A549 (cell line): ENCODE measurements around the gene SZT2. TPM values are rescaled to one million over a fixed set of nuclear protein-coding genes. Genes with fewer than 3 reads are reported as not detected.

Experiments
- ATAC-seq, 2 experiments: fragments of 200-7000 bp in 1 of 2; fragments of >200 bp in 1 of 2; cut with Nextera tagmentation in 1 of 2; cut with Tn5 transposase in 1 of 2; 3 replicates each; pipeline versions ENCODE4 v1.8.0 to v1.9.1; 2018 to 2020; ENCODE audit warnings: mild to moderate bottlenecking in 1 of 2, moderate library complexity in 1 of 2
- CTCF ChIA-PET: fragments of 300-600 bp; sonication (Branson Sonifier 250); formaldehyde crosslinking; extraction: SDS; loops from one replicate; lab custom pipeline; 2021; ENCODE audit warnings: antibody characterized with exemption, inconsistent platforms; lab: Yijun Ruan, JAX
- POLR2A ChIA-PET: fragments of 350-600 bp; formaldehyde crosslinking; extraction: SDS; loops from one replicate; lab custom pipeline; 2021; ENCODE audit warnings: antibody characterized with exemption, inconsistent platforms; lab: Yijun Ruan, JAX
- DNase-seq, 2 experiments: peaks; one replicate each; pipeline versions ENCODE4 v3.0.0 to v3.0.0-alpha.2; 2011 to 2016; ENCODE audit warnings: low read depth in 1 of 2, low spot score in 1 of 2
- FAIRE-seq: peaks from 2 replicates; lab custom pipeline; 2011; peaks lifted over from hg19 to GRCh38; lab: Jason Lieb, UNC
- H3K27ac ChIP-seq, 2 experiments: fragments of >200 bp; sonication (Bioruptor Twin); formaldehyde crosslinking; 3 replicates each; pipeline ENCODE4 v1.5.1; 2016 to 2017
- H3K4me1 ChIP-seq: fragments of >200 bp; sonication (Bioruptor Twin); formaldehyde crosslinking; 3 replicates; pipeline ENCODE4 v1.6.1; 2016
- H3K4me2 ChIP-seq: fragments of >200 bp; sonication (Bioruptor Twin); formaldehyde crosslinking; 3 replicates; pipeline ENCODE4 v1.6.1; 2016
- H3K4me3 ChIP-seq: fragments of >200 bp; sonication (Bioruptor Twin); formaldehyde crosslinking; 3 replicates; pipeline ENCODE4 v1.5.1; 2016
- H3K9me3 ChIP-seq: fragments of >200 bp; sonication (Bioruptor Twin); formaldehyde crosslinking; 3 replicates; pipeline ENCODE4 v1.6.1; 2016
- CEBPB ChIP-seq, 2 experiments: fragments of >200 bp in 1 of 2; sonication (Bioruptor Twin) in 1 of 2; formaldehyde crosslinking in 1 of 2; IDR thresholded peaks; 2 replicates each; pipeline ENCODE4 v1.6.1; 2012 to 2016
- CHD2 ChIP-seq: fragments of 150-350 bp; IDR thresholded peaks from 2 replicates; pipeline ENCODE4 v1.6.1; 2014; ENCODE audit warnings: low read length; ENCODE audit not compliant: partially characterized antibody
- CHD4 ChIP-seq: fragments of 200-600 bp; sonication (generic); IDR thresholded peaks from 2 replicates; pipeline ENCODE4 v1.6.1; 2016; ENCODE audit warnings: antibody characterized with exemption, mild to moderate bottlenecking, borderline replicate concordance
- EP300 ChIP-seq, 2 experiments: fragments of >200 bp; sonication (Bioruptor Twin); formaldehyde crosslinking; IDR thresholded peaks; 2 replicates in 1 of 2; 3 replicates in 1 of 2; pipeline ENCODE4 v1.6.1; 2016 to 2017
- ESRRA ChIP-seq: fragments of 150-350 bp; IDR thresholded peaks from 2 replicates; pipeline ENCODE4 v1.6.1; 2014; ENCODE audit warnings: mild to moderate bottlenecking, low read length, borderline replicate concordance
- FOSB ChIP-seq: fragments of 250-450 bp; sonication (Bioruptor Pico); IDR thresholded peaks from 2 replicates; pipeline ENCODE4 v1.5.0; 2020; ENCODE audit warnings: mild to moderate bottlenecking, moderate library complexity
- FOSL2 ChIP-seq, 2 experiments: fragments of 450-650 bp in 1 of 2; fragments of >200 bp in 1 of 2; sonication (Bioruptor Twin) in 1 of 2; formaldehyde crosslinking; IDR thresholded peaks; 2 replicates each; pipeline versions ENCODE4 v1.5.0 to v1.6.1; 2016 to 2020; ENCODE audit warnings: mild to moderate bottlenecking in 1 of 2, moderate library complexity in 1 of 2
- FOXS1 ChIP-seq: fragments of 250-450 bp; sonication (Bioruptor Pico); IDR thresholded peaks from 2 replicates; pipeline ENCODE4 v1.5.0; 2020; ENCODE audit warnings: mild to moderate bottlenecking, moderate library complexity
- HDAC2 ChIP-seq: fragments of 200-600 bp; sonication (generic); IDR thresholded peaks from 2 replicates; pipeline ENCODE4 v1.6.1; 2016
- HOXA7 ChIP-seq: fragments of 250-450 bp; sonication (Bioruptor Pico); IDR thresholded peaks from 2 replicates; pipeline ENCODE4 v1.5.0; 2020; ENCODE audit warnings: mild to moderate bottlenecking, moderate library complexity
- JUN ChIP-seq, 2 experiments: fragments of >200 bp; sonication (Bioruptor Twin); formaldehyde crosslinking; IDR thresholded peaks; 2 replicates in 1 of 2; 3 replicates in 1 of 2; pipeline ENCODE4 v1.6.1; 2016 to 2017
- MAFK ChIP-seq: fragments of 450-650 bp; IDR thresholded peaks from 2 replicates; pipeline ENCODE4 v1.6.1; 2014; ENCODE audit not compliant: partially characterized antibody
- MAZ ChIP-seq: fragments of 150-350 bp; IDR thresholded peaks from 2 replicates; pipeline ENCODE4 v1.6.1; 2014; ENCODE audit warnings: antibody characterized with exemption, low read depth, low read length, borderline replicate concordance
- NR3C1 ChIP-seq: fragments of >200 bp; sonication (Bioruptor Twin); formaldehyde crosslinking; IDR thresholded peaks from 3 replicates; pipeline ENCODE4 v1.6.1; 2017
- PBX3 ChIP-seq: IDR thresholded peaks from 2 replicates; pipeline ENCODE4 v1.6.1; 2012
- PHF8 ChIP-seq: fragments of 200-600 bp; sonication (generic); IDR thresholded peaks from 2 replicates; pipeline ENCODE4 v1.6.1; 2016; ENCODE audit warnings: low read depth, mild to moderate bottlenecking, antibody characterized with exemption, moderate library complexity, borderline replicate concordance
- POLR2AphosphoS2 ChIP-seq: conservative IDR thresholded peaks from 2 replicates; pipeline ENCODE4 v1.6.1; 2012; ENCODE audit warnings: low read length, improper control_type of control experiment, inconsistent platforms
- RAD21 ChIP-seq, 2 experiments: fragments of >200 bp in 1 of 2; sonication (Bioruptor Twin) in 1 of 2; formaldehyde crosslinking in 1 of 2; IDR thresholded peaks in 1 of 2; conservative IDR thresholded peaks in 1 of 2; 2 replicates in 1 of 2; 3 replicates in 1 of 2; pipeline ENCODE4 v1.6.1; 2012 to 2018; ENCODE audit warnings: inconsistent platforms in 1 of 2
- RARB ChIP-seq: fragments of 250-450 bp; sonication (Bioruptor Pico); IDR thresholded peaks from 2 replicates; pipeline ENCODE4 v1.8.0; 2021; ENCODE audit warnings: mild to moderate bottlenecking, moderate library complexity
- REST ChIP-seq: fragments of 200-600 bp; sonication (generic); IDR thresholded peaks from 2 replicates; pipeline ENCODE4 v1.6.1; 2016; ENCODE audit warnings: antibody characterized with exemption, mild to moderate bottlenecking, moderate library complexity
- RFX5 ChIP-seq: fragments of 450-650 bp; IDR thresholded peaks from 2 replicates; pipeline ENCODE4 v1.7.1; 2014; ENCODE audit warnings: antibody characterized with exemption, mild to moderate bottlenecking, moderate library complexity
- TFCP2L1 ChIP-seq: fragments of 250-450 bp; sonication (Bioruptor Pico); IDR thresholded peaks from 2 replicates; pipeline ENCODE4 v1.5.0; 2021; ENCODE audit warnings: mild to moderate bottlenecking
- ZSCAN20 ChIP-seq: fragments of 250-450 bp; sonication (Bioruptor Pico); IDR thresholded peaks from 2 replicates; pipeline ENCODE4 v1.8.0; 2022; ENCODE audit warnings: mild to moderate bottlenecking, moderate library complexity
- WGBS: methylation state at CpG from one replicate; pipeline ENCODE4 v1.1.6; 2017; ENCODE audit errors: missing lambda C conversion rate; 5-methylcytosine and 5-hydroxymethylcytosine counted together
- polyA plus RNA-seq, 4 experiments: library from polyadenylated mRNA; depleted of rRNA in 3 of 4; stranded (reverse); fragments of >200 nt; fragmentation: RNase III in 1 of 4; extraction: RNeasy Plus Mini Kit Qiagen cat#74134 plus additional on column Dnase treatment in 1 of 4; gene quantifications; 2 replicates in 3 of 4; 3 replicates in 1 of 4; pipeline ENCODE4 v1.2.3, GENCODE V29; 2011 to 2017
- TF ChIP-seq, protein P1 (sequence below): fragments of 250-450 bp; sonication (Bioruptor Pico); IDR thresholded peaks from 2 replicates; pipeline ENCODE4 v1.5.0; 2020; ENCODE audit warnings: low read depth, mild to moderate bottlenecking, moderate library complexity

The SZT2 gene
- polyA plus RNA-seq, 2 of the 4 experiments (the other 2 are of a cell fraction) = 6.1 to 6.5 TPM

GRCh38 chr1:43464681-43465504 lies 75.2 kb downstream of the SZT2 start:
- no peak overlapping the region for H3K4me2 ChIP-seq
- H3K27ac ChIP-seq = peak overlapping the region in 1 of 2 experiments; percentile 95; a peak in 3 of 6 replicates
- FAIRE-seq (no peak), ATAC-seq (no peak), DNase-seq (no peak)
- H3K4me1 ChIP-seq = peaks cover 10% of the 10 kb centered on the region
- POLR2A ChIA-PET = no interaction called here
- TF ChIP-seq FOSL2 (IDR thresholded peaks at IDR 0.05) (no peak), FOSL2 (CRISPR knock-in tag; IDR thresholded peaks at IDR 0.05) (no peak), HDAC2 (no peak), NR3C1 (no peak), ZSCAN20 (CRISPR knock-in tag) (no peak), RARB (no peak), PHF8 (no peak), FOSB (CRISPR knock-in tag) (no peak), JUN (IDR thresholded peaks at IDR 0.05) (no peak)
- WGBS = 82% methylated on average over 12 of the region's 13 CpGs
- H3K9me3 ChIP-seq = no peaks in the 10 kb centered on the region
- CTCF ChIA-PET = interaction anchor here (0.8 kb wide), 1 partner anchor 50 kb away, joined by 3 read pairs; no protein-coding TSS in a partner anchor
- H3K4me3 ChIP-seq = no peak overlapping the region

GRCh38 chr1:43465505-43466067 lies 75.9 kb downstream of the SZT2 start:
- no peak for ATAC-seq
- H3K4me3 ChIP-seq = no peak overlapping the region
- peak overlapping the region; percentile 25; the same call in 1 of the 3 replicates for H3K4me2 ChIP-seq
- TF ChIP-seq TFCP2L1 (no peak), CEBPB (IDR thresholded peaks at IDR 0.05) (no peak), MAFK (no peak), ZSCAN20 (CRISPR knock-in tag) (no peak), HOXA7 (CRISPR knock-in tag) (no peak), CHD4 (no peak), ESRRA (no peak), FOXS1 (CRISPR knock-in tag) (no peak), EP300 (IDR thresholded peaks at IDR 0.05) (no peak), REST (no peak), HDAC2 (no peak), POLR2AphosphoS2 (no peak), FOSB (CRISPR knock-in tag) (no peak), CHD2 (no peak), MAZ (no peak), RFX5 (no peak), PBX3 (no peak), RAD21 (conservative IDR thresholded peaks at IDR 0.05 in 1 of 2, IDR thresholded peaks at IDR 0.05 in 1 of 2) (no peak), NR3C1 (no peak)
- TF ChIP-seq, protein P1, sequence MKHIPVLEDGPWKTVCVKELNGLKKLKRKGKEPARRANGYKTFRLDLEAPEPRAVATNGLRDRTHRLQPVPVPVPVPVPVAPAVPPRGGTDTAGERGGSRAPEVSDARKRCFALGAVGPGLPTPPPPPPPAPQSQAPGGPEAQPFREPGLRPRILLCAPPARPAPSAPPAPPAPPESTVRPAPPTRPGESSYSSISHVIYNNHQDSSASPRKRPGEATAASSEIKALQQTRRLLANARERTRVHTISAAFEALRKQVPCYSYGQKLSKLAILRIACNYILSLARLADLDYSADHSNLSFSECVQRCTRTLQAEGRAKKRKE (CRISPR knock-in tag) = no peak
- WGBS = 64% methylated on average over 3 of the region's 3 CpGs
- no peak for DNase-seq
- peak overlapping the region; percentile 39 to 95; a peak in 4 of 6 replicates for H3K27ac ChIP-seq
- ChIA-PET POLR2A (no interaction called here), CTCF (no interaction called here)
- no peaks in the 10 kb centered on the region for H3K9me3 ChIP-seq
- no peak for FAIRE-seq
- H3K4me1 ChIP-seq = peaks cover 10% of the 10 kb centered on the region
